ENCODE results near the gene PLPPR1. TPM values are rescaled to one million over a fixed set of nuclear protein-coding genes. Genes with fewer than 3 reads are reported as not detected.

Gene PLPPR1
- polyA plus RNA-seq, 1 of the 3 experiments (the other 2 are of a cell fraction): not detected

DNA sequence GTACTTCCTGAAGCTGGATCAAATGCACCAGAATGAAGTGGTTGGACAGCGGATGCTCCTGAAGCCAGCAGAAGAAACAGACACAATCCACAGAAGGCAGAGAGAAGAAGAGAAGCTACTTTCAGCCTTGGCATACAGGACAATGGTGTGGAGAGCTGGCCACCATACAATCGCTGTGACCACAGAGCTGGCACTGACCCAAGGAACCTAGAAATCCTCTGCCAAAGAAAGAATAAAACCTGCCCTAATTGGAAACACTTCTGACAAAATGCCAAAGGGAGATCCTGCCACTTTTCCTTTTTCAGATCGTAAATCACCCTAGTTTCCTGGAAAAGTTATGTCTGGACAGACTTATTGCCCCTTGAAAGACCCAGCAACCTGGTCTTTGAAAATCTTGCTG lies 278.5 kb downstream of the PLPPR1 start:
- H3K79me2 ChIP-seq (ENCODE audit: insufficient read depth): no peaks in the 10 kb centered on the region
- H3K36me3 ChIP-seq (replicated peaks in 1 of 2; ENCODE audit: control insufficient read depth in 1 of 2, insufficient read depth in 2 of 2, low read length in 1 of 2): no peaks in the 10 kb centered on the region
- ChIA-PET POLR2A (interaction anchor here (0.5 kb wide), 1 partner anchor 222 kb away, joined by 4 read pairs; no protein-coding TSS in a partner anchor), CTCF (interaction anchor here (1.1 to 2.2 kb wide), 3 partner anchors 188 to 705 kb away, joined by 3 to 7 read pairs (median 5); no protein-coding TSS in a partner anchor)
- no peak for DNase-seq
- no peak overlapping the region for H2AFZ ChIP-seq (ENCODE audit: low read depth)
- TF ChIP-seq TAF1 (IDR thresholded peaks at IDR 0.05; ENCODE audit: borderline replicate concordance, low read depth, low read length) (no peak), RXRA (IDR thresholded peaks at IDR 0.05; ENCODE audit: borderline replicate concordance, low read depth) (no peak), CHD2 (IDR thresholded peaks at IDR 0.05; ENCODE audit: low read length, partially characterized antibody) (no peak), FOSL2 (IDR thresholded peaks at IDR 0.05; ENCODE audit: borderline replicate concordance, low read depth) (no peak), ELF1 (IDR thresholded peaks at IDR 0.05) (no peak)
- TF ChIP-seq, protein P1, sequence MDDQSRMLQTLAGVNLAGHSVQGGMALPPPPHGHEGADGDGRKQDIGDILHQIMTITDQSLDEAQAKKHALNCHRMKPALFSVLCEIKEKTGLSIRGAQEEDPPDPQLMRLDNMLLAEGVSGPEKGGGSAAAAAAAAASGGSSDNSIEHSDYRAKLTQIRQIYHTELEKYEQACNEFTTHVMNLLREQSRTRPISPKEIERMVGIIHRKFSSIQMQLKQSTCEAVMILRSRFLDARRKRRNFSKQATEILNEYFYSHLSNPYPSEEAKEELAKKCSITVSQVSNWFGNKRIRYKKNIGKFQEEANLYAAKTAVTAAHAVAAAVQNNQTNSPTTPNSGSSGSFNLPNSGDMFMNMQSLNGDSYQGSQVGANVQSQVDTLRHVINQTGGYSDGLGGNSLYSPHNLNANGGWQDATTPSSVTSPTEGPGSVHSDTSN (IDR thresholded peaks at IDR 0.05): no peak
- TF ChIP-seq, protein P2, sequence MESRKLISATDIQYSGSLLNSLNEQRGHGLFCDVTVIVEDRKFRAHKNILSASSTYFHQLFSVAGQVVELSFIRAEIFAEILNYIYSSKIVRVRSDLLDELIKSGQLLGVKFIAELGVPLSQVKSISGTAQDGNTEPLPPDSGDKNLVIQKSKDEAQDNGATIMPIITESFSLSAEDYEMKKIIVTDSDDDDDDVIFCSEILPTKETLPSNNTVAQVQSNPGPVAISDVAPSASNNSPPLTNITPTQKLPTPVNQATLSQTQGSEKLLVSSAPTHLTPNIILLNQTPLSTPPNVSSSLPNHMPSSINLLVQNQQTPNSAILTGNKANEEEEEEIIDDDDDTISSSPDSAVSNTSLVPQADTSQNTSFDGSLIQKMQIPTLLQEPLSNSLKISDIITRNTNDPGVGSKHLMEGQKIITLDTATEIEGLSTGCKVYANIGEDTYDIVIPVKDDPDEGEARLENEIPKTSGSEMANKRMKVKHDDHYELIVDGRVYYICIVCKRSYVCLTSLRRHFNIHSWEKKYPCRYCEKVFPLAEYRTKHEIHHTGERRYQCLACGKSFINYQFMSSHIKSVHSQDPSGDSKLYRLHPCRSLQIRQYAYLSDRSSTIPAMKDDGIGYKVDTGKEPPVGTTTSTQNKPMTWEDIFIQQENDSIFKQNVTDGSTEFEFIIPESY (IDR thresholded peaks at IDR 0.05; ENCODE audit: borderline replicate concordance, low read depth): no peak
- TF ChIP-seq, protein P3, sequence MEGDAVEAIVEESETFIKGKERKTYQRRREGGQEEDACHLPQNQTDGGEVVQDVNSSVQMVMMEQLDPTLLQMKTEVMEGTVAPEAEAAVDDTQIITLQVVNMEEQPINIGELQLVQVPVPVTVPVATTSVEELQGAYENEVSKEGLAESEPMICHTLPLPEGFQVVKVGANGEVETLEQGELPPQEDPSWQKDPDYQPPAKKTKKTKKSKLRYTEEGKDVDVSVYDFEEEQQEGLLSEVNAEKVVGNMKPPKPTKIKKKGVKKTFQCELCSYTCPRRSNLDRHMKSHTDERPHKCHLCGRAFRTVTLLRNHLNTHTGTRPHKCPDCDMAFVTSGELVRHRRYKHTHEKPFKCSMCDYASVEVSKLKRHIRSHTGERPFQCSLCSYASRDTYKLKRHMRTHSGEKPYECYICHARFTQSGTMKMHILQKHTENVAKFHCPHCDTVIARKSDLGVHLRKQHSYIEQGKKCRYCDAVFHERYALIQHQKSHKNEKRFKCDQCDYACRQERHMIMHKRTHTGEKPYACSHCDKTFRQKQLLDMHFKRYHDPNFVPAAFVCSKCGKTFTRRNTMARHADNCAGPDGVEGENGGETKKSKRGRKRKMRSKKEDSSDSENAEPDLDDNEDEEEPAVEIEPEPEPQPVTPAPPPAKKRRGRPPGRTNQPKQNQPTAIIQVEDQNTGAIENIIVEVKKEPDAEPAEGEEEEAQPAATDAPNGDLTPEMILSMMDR (IDR thresholded peaks at IDR 0.05): no peak
- H3F3A ChIP-seq (replicated peaks; ENCODE audit: insufficient read depth): no peaks in the 10 kb centered on the region
- WGBS (ENCODE audit: low lambda C conversion rate): 34% methylated on average over 3 of the region's 3 CpGs
- no peak overlapping the region for H3K9ac ChIP-seq
- H3K27me3 ChIP-seq (ENCODE audit: insufficient read depth): peaks cover 11% of the 10 kb centered on the region
- H3K9me2 ChIP-seq: no peaks in the 10 kb centered on the region
- peaks cover 0 to 7% of the 10 kb centered on the region in 2 experiments; a peak in 2 of 4 replicates for H3K4me1 ChIP-seq (ENCODE audit: control insufficient read depth in 1 of 2, insufficient read depth in 2 of 2, low read depth in 1 of 2, low read length in 1 of 2)
- H3K4me2 ChIP-seq: no peak overlapping the region
- no peaks in the 10 kb centered on the region for H3K9me3 ChIP-seq
- no peaks in the 10 kb centered on the region for H4K20me1 ChIP-seq (ENCODE audit: insufficient read depth)
- H3K27ac ChIP-seq (ENCODE audit: low read depth in 2 of 2, low read length in 1 of 2): no peak overlapping the region
- no peak overlapping the region for H3K4me3 ChIP-seq (ENCODE audit: low read depth in 2 of 2, low read length in 1 of 2)

DNA sequence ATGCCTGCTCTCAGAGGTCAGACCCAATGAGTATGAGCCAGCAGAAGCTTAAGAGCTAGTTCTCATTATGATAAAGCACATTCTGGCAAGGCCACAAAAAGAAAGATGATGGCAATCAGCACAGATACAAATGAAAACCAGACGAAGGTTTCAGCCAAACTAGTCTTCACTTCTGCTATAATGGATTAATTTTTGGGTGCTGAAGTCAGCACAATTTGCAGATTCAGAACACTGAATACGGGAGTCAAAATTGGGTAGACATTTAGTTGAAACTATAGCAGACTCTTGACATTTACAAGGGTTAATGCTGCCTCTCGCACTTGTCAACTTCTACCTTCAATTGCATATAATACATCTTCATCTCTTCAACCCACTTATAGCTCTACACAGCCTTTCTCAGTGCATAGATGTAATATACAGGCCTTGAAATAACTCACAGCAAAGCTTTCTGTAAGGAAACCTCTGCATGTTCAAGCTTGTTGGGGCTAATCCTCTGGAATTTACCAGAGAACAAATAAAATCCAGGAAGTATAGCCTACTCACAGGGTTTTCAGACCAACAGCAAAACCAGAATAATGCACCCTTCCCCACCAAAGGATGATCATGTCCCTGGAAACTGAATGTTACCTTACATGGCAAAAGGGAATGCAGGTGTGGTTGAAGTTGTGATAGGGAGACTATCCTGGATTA lies 279.1 kb downstream of the PLPPR1 start:
- CTCF ChIA-PET: interaction anchor here (0.9 to 2.2 kb wide), 3 partner anchors 188 to 705 kb away, joined by 3 to 7 read pairs (median 3); no protein-coding TSS in a partner anchor
- Histone ChIP-seq H3K9me3 (no peaks in the 10 kb centered on the region), H4K20me1 (ENCODE audit: insufficient read depth) (no peaks in the 10 kb centered on the region), H3K9me2 (no peaks in the 10 kb centered on the region), H3K4me3 (ENCODE audit: low read depth in 2 of 2, low read length in 1 of 2) (no peak overlapping the region), H3K27ac (ENCODE audit: low read depth in 2 of 2, low read length in 1 of 2) (no peak overlapping the region), H3K27me3 (ENCODE audit: insufficient read depth) (peaks cover 11% of the 10 kb centered on the region), H3K79me2 (ENCODE audit: insufficient read depth) (no peaks in the 10 kb centered on the region), H2AFZ (ENCODE audit: low read depth) (no peak overlapping the region), H3K36me3 (replicated peaks in 1 of 2; ENCODE audit: control insufficient read depth in 1 of 2, insufficient read depth in 2 of 2, low read length in 1 of 2) (no peaks in the 10 kb centered on the region), H3K9ac (no peak overlapping the region), H3F3A (replicated peaks; ENCODE audit: insufficient read depth) (no peaks in the 10 kb centered on the region), H3K4me2 (no peak overlapping the region), H3K4me1 (ENCODE audit: control insufficient read depth in 1 of 2, insufficient read depth in 2 of 2, low read depth in 1 of 2, low read length in 1 of 2) (peaks cover 0 to 7% of the 10 kb centered on the region in 2 experiments; a peak in 2 of 4 replicates)
- no peak for DNase-seq
- 21% methylated on average over 3 of the region's 3 CpGs for WGBS (ENCODE audit: low lambda C conversion rate)
- POLR2A ChIA-PET: interaction anchor here (0.5 kb wide), 1 partner anchor 221 kb away, joined by 4 read pairs; no protein-coding TSS in a partner anchor
- TF ChIP-seq JUND (IDR thresholded peaks at IDR 0.05): no peak
- TF ChIP-seq MEF2A (IDR thresholded peaks at IDR 0.05; ENCODE audit: borderline replicate concordance, low read depth): no peak
- no peak for TF ChIP-seq CHD2 (IDR thresholded peaks at IDR 0.05; ENCODE audit: low read length, partially characterized antibody)
- TF ChIP-seq, protein P3 (IDR thresholded peaks at IDR 0.05): no peak
- no peak for TF ChIP-seq GABPA (IDR thresholded peaks at IDR 0.05; ENCODE audit: low read depth)
- TF ChIP-seq, protein P4, sequence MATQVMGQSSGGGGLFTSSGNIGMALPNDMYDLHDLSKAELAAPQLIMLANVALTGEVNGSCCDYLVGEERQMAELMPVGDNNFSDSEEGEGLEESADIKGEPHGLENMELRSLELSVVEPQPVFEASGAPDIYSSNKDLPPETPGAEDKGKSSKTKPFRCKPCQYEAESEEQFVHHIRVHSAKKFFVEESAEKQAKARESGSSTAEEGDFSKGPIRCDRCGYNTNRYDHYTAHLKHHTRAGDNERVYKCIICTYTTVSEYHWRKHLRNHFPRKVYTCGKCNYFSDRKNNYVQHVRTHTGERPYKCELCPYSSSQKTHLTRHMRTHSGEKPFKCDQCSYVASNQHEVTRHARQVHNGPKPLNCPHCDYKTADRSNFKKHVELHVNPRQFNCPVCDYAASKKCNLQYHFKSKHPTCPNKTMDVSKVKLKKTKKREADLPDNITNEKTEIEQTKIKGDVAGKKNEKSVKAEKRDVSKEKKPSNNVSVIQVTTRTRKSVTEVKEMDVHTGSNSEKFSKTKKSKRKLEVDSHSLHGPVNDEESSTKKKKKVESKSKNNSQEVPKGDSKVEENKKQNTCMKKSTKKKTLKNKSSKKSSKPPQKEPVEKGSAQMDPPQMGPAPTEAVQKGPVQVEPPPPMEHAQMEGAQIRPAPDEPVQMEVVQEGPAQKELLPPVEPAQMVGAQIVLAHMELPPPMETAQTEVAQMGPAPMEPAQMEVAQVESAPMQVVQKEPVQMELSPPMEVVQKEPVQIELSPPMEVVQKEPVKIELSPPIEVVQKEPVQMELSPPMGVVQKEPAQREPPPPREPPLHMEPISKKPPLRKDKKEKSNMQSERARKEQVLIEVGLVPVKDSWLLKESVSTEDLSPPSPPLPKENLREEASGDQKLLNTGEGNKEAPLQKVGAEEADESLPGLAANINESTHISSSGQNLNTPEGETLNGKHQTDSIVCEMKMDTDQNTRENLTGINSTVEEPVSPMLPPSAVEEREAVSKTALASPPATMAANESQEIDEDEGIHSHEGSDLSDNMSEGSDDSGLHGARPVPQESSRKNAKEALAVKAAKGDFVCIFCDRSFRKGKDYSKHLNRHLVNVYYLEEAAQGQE (IDR thresholded peaks at IDR 0.05; ENCODE audit: low read depth, low read length): no peak
- no peak for TF ChIP-seq YY1 (IDR thresholded peaks at IDR 0.05; ENCODE audit: low read depth)
- no peak for TF ChIP-seq NRF1 (IDR thresholded peaks at IDR 0.05; ENCODE audit: low read depth, low read length)
- TF ChIP-seq FOXJ3 (CRISPR knock-in tag; IDR thresholded peaks at IDR 0.05): no peak
